Left cardiac atrium (tissue), 4 donors: ENCODE data around the gene BCLAF3. TPM values are rescaled to one million over a fixed set of nuclear protein-coding genes. Genes with fewer than 3 reads are reported as not detected.

ENCODE experiments used
- ATAC-seq, 2 donors: fragments of 200-7000 bp; cut with Tn5 transposase; one replicate each; pipeline ENCODE4 v1.9.1; 2020; ENCODE audit warnings: mild to moderate bottlenecking in 2 of 2, moderate library complexity in 2 of 2
- DNase-seq: peaks from one replicate; pipeline ENCODE4 v3.0.0-alpha.2; 2020
- intact Hi-C, 2 donors: fragments of 100-400 bp; cut with DNase I; formaldehyde crosslinking; loops; one replicate each; pipeline versions ENCODE4 v1.14.1 to v1.15.1; 2022 to 2023
- long read RNA-seq: library from polyadenylated mRNA; unstranded; transcript quantifications from one replicate; pipeline ENCODE4 v2.0.0, GENCODE V29; 2021
- total RNA-seq, 2 donors: library from RNA; stranded (reverse); fragmentation: NEBNext Ultra II Directional; extraction: Animal tissue kit (Norgen Biotek cat#: 25700); gene quantifications; one replicate each; pipeline ENCODE4 v1.2.1, GENCODE V29; 2021
- donor health status: DM: no; HTN: yes; CAD: no.
- donor health status: DM: no; HTN: yes; CAD: no; lungs with severe emphysema.
- donor health status: DM: yes; HTN: yes; CAD: no.
- donor health status: Dilated cardiomyopathy.

The BCLAF3 gene
- 1 to 10 TPM; 6.5 to 6.9 TPM for total RNA-seq
- long read RNA-seq, partial matches to known transcripts, result 0 of 1 reads
- long read RNA-seq, other reads (novel, unspliced or antisense), result 1 of 1 reads

GRCh38 chrX:19990556-19991349, at the start of gene BCLAF3:
TSS of gene BCLAF3 (minus strand) at chrX:19991061. CDS start at chrX:19970264, 20,797 bp downstream.
- intact Hi-C loops, result no loop called here
- peak; percentile 99 to 100 for ATAC-seq
- DNase-seq, result peak; percentile 89

- intact Hi-C loops, result no loop called here
- no peak for DNase-seq
- ATAC-seq, result no peak
Observed at GRCh38 chrX:20038966-20039365, 48.1 kb upstream of the BCLAF3 start.

- intact Hi-C loops, result no loop called here
- no peak for DNase-seq
- ATAC-seq, result no peak
Observed at GRCh38 chrX:20037186-20037585, 46.3 kb upstream of the BCLAF3 start.

GRCh38 chrX:20032201-20032600, 41.3 kb upstream of the BCLAF3 start:
- no peak for DNase-seq
- intact Hi-C loops, result no loop called here
- ATAC-seq, result no peak

- intact Hi-C loops, result no loop called here
- no peak for ATAC-seq
Observed at GRCh38 chrX:20029728-20030127, 38.9 kb upstream of the BCLAF3 start.

GRCh38 chrX:20028588-20028987, 37.7 kb upstream of the BCLAF3 start:
- ATAC-seq (no peak), DNase-seq (no peak)
- intact Hi-C loops, result no loop called here

More at GRCh38 chrX:20029728-20030127, 38.9 kb upstream of the BCLAF3 start:
- DNase-seq, result no peak

GRCh38 chrX:20026278-20026677, 35.4 kb upstream of the BCLAF3 start:
- ATAC-seq, result no peak
- intact Hi-C loops, result no loop called here
- no peak for DNase-seq

- ATAC-seq (peak in 1 of 2 donors; percentile 39), DNase-seq (no peak)
- intact Hi-C loops, result no loop called here
Observed at GRCh38 chrX:20019672-20020365, 29.0 kb upstream of the BCLAF3 start.

GRCh38 chrX:20016616-20016945, 25.7 kb upstream of the BCLAF3 start:
- DNase-seq (no peak), ATAC-seq (no peak)
- intact Hi-C loops, result no loop called here

- no peak for ATAC-seq
- DNase-seq, result no peak
- intact Hi-C loops, result no loop called here
Observed at GRCh38 chrX:20015945-20016615, 25.2 kb upstream of the BCLAF3 start.

GRCh38 chrX:20015422-20015821, 24.6 kb upstream of the BCLAF3 start:
- DNase-seq (no peak), ATAC-seq (no peak)
- intact Hi-C loops, result no loop called here

GRCh38 chrX:20011608-20012007, 20.7 kb upstream of the BCLAF3 start:
- intact Hi-C loops, result no loop called here
- ATAC-seq (peak; percentile 24 to 68), DNase-seq (no peak)

GRCh38 chrX:20007962-20008622, 17.2 kb upstream of the BCLAF3 start:
- intact Hi-C loops, result no loop called here
- no peak for ATAC-seq
- DNase-seq, result no peak

GRCh38 chrX:20005883-20006282, 15.0 kb upstream of the BCLAF3 start:
- ATAC-seq, result no peak
- intact Hi-C loops, result no loop called here
- no peak for DNase-seq

- ATAC-seq (no peak), DNase-seq (no peak)
- intact Hi-C loops, result no loop called here
Observed at GRCh38 chrX:20001588-20001987, 10.7 kb upstream of the BCLAF3 start.

- peak in 1 of 2 donors; percentile 5 for ATAC-seq
- intact Hi-C loops, result no loop called here
- DNase-seq, result no peak
Observed at GRCh38 chrX:19991350-19991718, 473 bp upstream of the BCLAF3 start.

GRCh38 chrX:19990151-19990555, 708 bp downstream of the BCLAF3 start:
- ATAC-seq, result peak; percentile 5
- peak; percentile 25 for DNase-seq
- intact Hi-C loops, result no loop called here

GRCh38 chrX:19987856-19988255, 3.0 kb downstream of the BCLAF3 start:
- intact Hi-C loops, result loop anchor here in 1 of 2 donors (5.0 kb wide), 1 partner anchor 76 kb away; no protein-coding TSS in a partner anchor
- ATAC-seq (no peak), DNase-seq (no peak)

GRCh38 chrX:19986531-19986930, 4.3 kb downstream of the BCLAF3 start:
- no peak for DNase-seq
- intact Hi-C loops, result loop anchor here in 1 of 2 donors (5.0 kb wide), 1 partner anchor 74 kb away; no protein-coding TSS in a partner anchor
- no peak for ATAC-seq
